GM23338 (cell line): ENCODE measurements around the gene MYCL. TPM values are rescaled to one million over a fixed set of nuclear protein-coding genes. Genes with fewer than 3 reads are reported as not detected.
A peak's percentile ranks its signal among the peaks of the same experiment; 100 is the strongest.

ENCODE experiments used
- ATAC-seq: fragments of 200-7000 bp; cut with Tn5 transposase; 3 replicates; pipeline ENCODE4 v1.9.1; 2020
- DNase-seq: peaks from one replicate; pipeline ENCODE4 v3.0.0-alpha.2; 2015; ENCODE audit warnings: low spot score
- H2AFZ ChIP-seq: fragments of 200-600 bp; sonication (generic); 2 replicates; pipeline ENCODE4 v1.8.0; 2016; ENCODE audit warnings: antibody characterized with exemption, mild to moderate bottlenecking, moderate library complexity
- H3F3A ChIP-seq: fragments of 200-600 bp; sonication (generic); replicated peaks from 2 replicates; pipeline ENCODE4 v1.8.0; 2017; ENCODE audit warnings: antibody characterized with exemption, mixed run types, low read depth
- H3K27ac ChIP-seq: fragments of 200-600 bp; sonication (generic); 2 replicates; pipeline ENCODE4 v1.6.1; 2016; ENCODE audit warnings: low read depth
- H3K27me3 ChIP-seq: fragments of 200-600 bp; sonication (generic); 2 replicates; pipeline ENCODE4 v1.8.0; 2016; ENCODE audit warnings: mild to moderate bottlenecking, mixed run types, moderate library complexity; ENCODE audit not compliant: insufficient read depth
- H3K36me3 ChIP-seq: fragments of 200-600 bp; sonication (generic); 2 replicates; pipeline ENCODE4 v1.8.0; 2016; ENCODE audit warnings: mild to moderate bottlenecking; ENCODE audit not compliant: insufficient read depth
- H3K4me1 ChIP-seq: fragments of 200-600 bp; sonication (generic); 2 replicates; pipeline ENCODE4 v1.8.0; 2016; ENCODE audit warnings: mild to moderate bottlenecking, moderate library complexity; ENCODE audit not compliant: insufficient read depth
- H3K4me2 ChIP-seq: fragments of 200-600 bp; sonication (generic); 2 replicates; pipeline ENCODE4 v1.7.1; 2017; ENCODE audit warnings: mixed run types
- H3K4me3 ChIP-seq: fragments of 200-600 bp; sonication (generic); 2 replicates; pipeline ENCODE4 v1.6.1; 2016; ENCODE audit warnings: mixed run types
- H3K79me2 ChIP-seq: fragments of 200-600 bp; sonication (generic); replicated peaks from 2 replicates; pipeline ENCODE4 v1.8.0; 2017; ENCODE audit warnings: mild to moderate bottlenecking; ENCODE audit not compliant: insufficient read depth
- H3K9me2 ChIP-seq: fragments of 200-600 bp; sonication (generic); 2 replicates; pipeline ENCODE4 v1.8.0; 2017; ENCODE audit not compliant: insufficient read depth
- H4K20me1 ChIP-seq: fragments of 200-600 bp; sonication (generic); replicated peaks from 2 replicates; pipeline ENCODE4 v1.8.0; 2017; ENCODE audit warnings: mild to moderate bottlenecking; ENCODE audit not compliant: insufficient read depth
- H3K27ac Mint-ChIP-seq: 2 replicates; pipeline ENCODE4 v1.8.0; 2020; ENCODE audit warnings: inconsistent platforms, mild to moderate bottlenecking, moderate library complexity, mixed read lengths
- H3K27me3 Mint-ChIP-seq: 3 replicates; pipeline ENCODE4 v1.8.0; 2022; ENCODE audit warnings: low read depth, mild to moderate bottlenecking, moderate library complexity, mixed read lengths, inconsistent platforms; ENCODE audit not compliant: insufficient read depth, poor library complexity
- H3K36me3 Mint-ChIP-seq: 3 replicates; pipeline ENCODE4 v1.8.0; 2021; ENCODE audit warnings: low read depth, mild to moderate bottlenecking, inconsistent platforms, moderate library complexity, mixed read lengths
- H3K4me1 Mint-ChIP-seq: 3 replicates; pipeline ENCODE4 v1.8.0; 2020; ENCODE audit warnings: mild to moderate bottlenecking, inconsistent platforms, mixed read lengths
- H3K4me3 Mint-ChIP-seq: 3 replicates; pipeline ENCODE4 v1.8.0; 2021; ENCODE audit warnings: moderate library complexity, mild to moderate bottlenecking, inconsistent platforms, mixed read lengths
- H3K9me3 Mint-ChIP-seq: 3 replicates; pipeline ENCODE4 v1.8.0; 2020; ENCODE audit warnings: moderate library complexity, mild to moderate bottlenecking, inconsistent platforms, mixed read lengths
- CREB1 ChIP-seq: fragments of 250-450 bp; sonication (Bioruptor Pico); IDR thresholded peaks from 2 replicates; pipeline ENCODE4 v1.5.0; 2020; ENCODE audit warnings: low read depth, mild to moderate bottlenecking, moderate library complexity
- EZH2 ChIP-seq: fragments of 200-600 bp; sonication (generic); IDR thresholded peaks from one replicate; pipeline ENCODE4 v1.8.0; 2017; ENCODE audit warnings: antibody characterized with exemption, mild to moderate bottlenecking, low read depth; ENCODE audit not compliant: unreplicated experiment
- EZH2phosphoT487 ChIP-seq: fragments of 200-600 bp; sonication (generic); IDR thresholded peaks from one replicate; pipeline ENCODE4 v1.8.1; 2018; ENCODE audit warnings: antibody characterized with exemption; ENCODE audit not compliant: unreplicated experiment
- JUNB ChIP-seq: IDR thresholded peaks from one replicate; pipeline ENCODE4 v1.6.1; 2016; ENCODE audit warnings: antibody characterized with exemption; ENCODE audit not compliant: unreplicated experiment
- NANOG ChIP-seq: IDR thresholded peaks from 2 replicates; pipeline ENCODE4 v1.6.1; 2016; ENCODE audit warnings: antibody characterized with exemption, borderline replicate concordance
- POLR2AphosphoS5 ChIP-seq: IDR thresholded peaks from 2 replicates; pipeline ENCODE4 v1.6.1; 2016; ENCODE audit warnings: antibody characterized with exemption, low read depth
- ZNF114 ChIP-seq: fragments of 250-450 bp; sonication (Bioruptor Pico); IDR thresholded peaks from 2 replicates; pipeline ENCODE4 v1.5.0; 2020; ENCODE audit warnings: mild to moderate bottlenecking, moderate library complexity
- ZNF331 ChIP-seq: fragments of 250-450 bp; sonication (Bioruptor Pico); IDR thresholded peaks from 2 replicates; pipeline ENCODE4 v1.5.0; 2020; ENCODE audit warnings: low read depth, mild to moderate bottlenecking, moderate library complexity
- polyA plus RNA-seq: library from polyadenylated mRNA; unstranded; fragments of >200 nt; fragmentation: Nextera tagmentation; extraction: Ambion mirVana; gene quantifications from 2 replicates; pipeline ENCODE4 v1.2.1, GENCODE V29; 2016
- total RNA-seq: library from RNA; depleted of rRNA; stranded (reverse); fragments of >200 nt; shearing (Covaris generic); gene quantifications from 2 replicates; pipeline ENCODE4 v1.2.3, GENCODE V29; 2014
- TF ChIP-seq, protein P1 (sequence below): IDR thresholded peaks from one replicate; pipeline ENCODE4 v1.6.1; 2018; ENCODE audit warnings: antibody characterized with exemption; ENCODE audit not compliant: unreplicated experiment
- TF ChIP-seq, protein P2 (sequence below), 2 experiments: fragments of 200-600 bp in 1 of 2; sonication (generic) in 1 of 2; conservative IDR thresholded peaks; 2 replicates each; pipeline versions ENCODE4 v1.5.1 to v1.6.1; 2016 to 2017; ENCODE audit warnings: antibody characterized with exemption in 2 of 2, low read depth in 2 of 2, mild to moderate bottlenecking in 2 of 2, moderate library complexity in 1 of 2
- TF ChIP-seq, protein P3 (sequence below): IDR thresholded peaks from 2 replicates; pipeline ENCODE4 v1.6.1; 2016; ENCODE audit warnings: antibody characterized with exemption

MYCL gene
- total and polyA plus RNA-seq, 2 experiments from 2014 or later, result 8.2 to 41.1 TPM

DNA sequence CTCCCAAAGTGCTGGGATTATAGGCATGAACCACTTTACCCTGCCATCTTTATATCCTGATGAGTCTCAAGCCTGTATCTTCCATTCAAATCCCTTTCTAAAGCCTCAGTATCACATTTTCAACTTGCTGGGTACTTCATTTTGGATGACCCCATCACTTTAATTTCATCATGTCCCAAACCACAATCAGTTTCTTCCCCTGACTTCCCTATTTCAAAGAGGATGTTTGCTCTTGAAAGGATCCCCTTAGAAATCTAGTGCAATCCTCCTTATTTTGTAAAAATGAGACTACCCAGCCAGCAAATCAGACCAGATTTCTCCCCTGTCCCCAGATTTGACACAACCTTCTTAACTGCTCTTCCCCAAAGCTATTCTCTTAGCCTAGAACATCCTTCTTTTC lies 11.4 kb downstream of the MYCL start:
- Histone ChIP-seq H3K79me2 (no peaks in the 10 kb centered on the region), H3K4me1 (peaks cover 35% of the 10 kb centered on the region), H3F3A (no peaks in the 10 kb centered on the region; the same call in 1 of the 2 replicates), H3K9me2 (no peaks in the 10 kb centered on the region), H2AFZ (no peak overlapping the region), H3K4me2 (no peak overlapping the region), H3K27ac (no peak overlapping the region), H3K4me3 (no peak overlapping the region), H4K20me1 (no peaks in the 10 kb centered on the region), H3K36me3 (no peaks in the 10 kb centered on the region), H3K27me3 (no peaks in the 10 kb centered on the region)
- no peak overlapping the region; the same call in 1 of the 2 replicates for H3K27ac Mint-ChIP-seq
- no peak for TF ChIP-seq NANOG
- no peak for TF ChIP-seq CREB1
- TF ChIP-seq, protein P1, sequence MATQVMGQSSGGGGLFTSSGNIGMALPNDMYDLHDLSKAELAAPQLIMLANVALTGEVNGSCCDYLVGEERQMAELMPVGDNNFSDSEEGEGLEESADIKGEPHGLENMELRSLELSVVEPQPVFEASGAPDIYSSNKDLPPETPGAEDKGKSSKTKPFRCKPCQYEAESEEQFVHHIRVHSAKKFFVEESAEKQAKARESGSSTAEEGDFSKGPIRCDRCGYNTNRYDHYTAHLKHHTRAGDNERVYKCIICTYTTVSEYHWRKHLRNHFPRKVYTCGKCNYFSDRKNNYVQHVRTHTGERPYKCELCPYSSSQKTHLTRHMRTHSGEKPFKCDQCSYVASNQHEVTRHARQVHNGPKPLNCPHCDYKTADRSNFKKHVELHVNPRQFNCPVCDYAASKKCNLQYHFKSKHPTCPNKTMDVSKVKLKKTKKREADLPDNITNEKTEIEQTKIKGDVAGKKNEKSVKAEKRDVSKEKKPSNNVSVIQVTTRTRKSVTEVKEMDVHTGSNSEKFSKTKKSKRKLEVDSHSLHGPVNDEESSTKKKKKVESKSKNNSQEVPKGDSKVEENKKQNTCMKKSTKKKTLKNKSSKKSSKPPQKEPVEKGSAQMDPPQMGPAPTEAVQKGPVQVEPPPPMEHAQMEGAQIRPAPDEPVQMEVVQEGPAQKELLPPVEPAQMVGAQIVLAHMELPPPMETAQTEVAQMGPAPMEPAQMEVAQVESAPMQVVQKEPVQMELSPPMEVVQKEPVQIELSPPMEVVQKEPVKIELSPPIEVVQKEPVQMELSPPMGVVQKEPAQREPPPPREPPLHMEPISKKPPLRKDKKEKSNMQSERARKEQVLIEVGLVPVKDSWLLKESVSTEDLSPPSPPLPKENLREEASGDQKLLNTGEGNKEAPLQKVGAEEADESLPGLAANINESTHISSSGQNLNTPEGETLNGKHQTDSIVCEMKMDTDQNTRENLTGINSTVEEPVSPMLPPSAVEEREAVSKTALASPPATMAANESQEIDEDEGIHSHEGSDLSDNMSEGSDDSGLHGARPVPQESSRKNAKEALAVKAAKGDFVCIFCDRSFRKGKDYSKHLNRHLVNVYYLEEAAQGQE, result no peak
- no peak for TF ChIP-seq EZH2
- no peak for TF ChIP-seq ZNF114 (CRISPR knock-in tag)
- no peaks in the 10 kb centered on the region for H3K36me3 Mint-ChIP-seq
- H3K4me1 Mint-ChIP-seq, result peaks cover 35% of the 10 kb centered on the region
- no peaks in the 10 kb centered on the region for H3K27me3 Mint-ChIP-seq
- no peak for DNase-seq
- H3K4me3 Mint-ChIP-seq, result no peak overlapping the region
- no peaks in the 10 kb centered on the region for H3K9me3 Mint-ChIP-seq
- no peak for ATAC-seq

DNA sequence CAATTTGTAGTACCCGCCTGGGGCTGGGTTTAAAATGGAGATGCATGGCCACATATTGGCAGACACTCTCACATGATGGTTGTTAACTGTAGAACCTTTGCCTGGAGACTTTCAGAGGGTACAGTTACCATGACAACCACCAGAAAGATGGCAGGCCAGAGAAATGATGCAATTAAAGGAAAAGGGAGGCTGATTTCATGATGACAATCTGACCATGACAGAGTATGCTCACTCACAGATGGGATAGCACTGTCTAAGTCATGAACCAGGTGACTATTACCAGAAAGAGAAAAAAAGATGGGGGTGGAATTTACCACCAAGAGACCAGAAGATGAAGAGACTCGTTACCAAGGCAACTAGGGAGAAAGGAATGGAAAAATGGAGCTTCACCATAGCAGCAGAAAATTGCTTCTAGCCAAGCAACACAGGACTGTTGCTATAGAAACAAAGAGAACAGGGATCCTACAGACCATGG lies 14.9 kb downstream of the MYCL start:
- no peak overlapping the region for H3K4me3 Mint-ChIP-seq

More for the DNA sequence above, 14.9 kb downstream of the MYCL start:
- Mint-ChIP-seq H3K36me3 (no peaks in the 10 kb centered on the region; the same call in 2 of the 3 replicates), H3K4me1 (peaks cover 13% of the 10 kb centered on the region; the same call in 2 of the 3 replicates), H3K9me3 (no peaks in the 10 kb centered on the region), H3K27ac (no peak overlapping the region), H3K27me3 (peaks cover 5% of the 10 kb centered on the region)
- H3K27ac ChIP-seq, result no peak overlapping the region
- H3K4me2 ChIP-seq, result no peak overlapping the region
- H2AFZ ChIP-seq, result no peak overlapping the region
- H3F3A ChIP-seq, result peaks cover 3% of the 10 kb centered on the region; the same call in 1 of the 2 replicates
- no peak overlapping the region for H3K4me3 ChIP-seq
- no peak for ATAC-seq
- H3K27me3 ChIP-seq, result no peaks in the 10 kb centered on the region
- peaks cover 14% of the 10 kb centered on the region for H3K79me2 ChIP-seq
- H3K4me1 ChIP-seq, result peaks cover 15% of the 10 kb centered on the region
- peak; percentile 53 for DNase-seq
- H4K20me1 ChIP-seq, result 0 out of 2 replicates have a peak, but pooled peaks cover 6% of the 10 kb centered on the region
- no peaks in the 10 kb centered on the region for H3K36me3 ChIP-seq
- no peaks in the 10 kb centered on the region for H3K9me2 ChIP-seq
- TF ChIP-seq, protein P2, sequence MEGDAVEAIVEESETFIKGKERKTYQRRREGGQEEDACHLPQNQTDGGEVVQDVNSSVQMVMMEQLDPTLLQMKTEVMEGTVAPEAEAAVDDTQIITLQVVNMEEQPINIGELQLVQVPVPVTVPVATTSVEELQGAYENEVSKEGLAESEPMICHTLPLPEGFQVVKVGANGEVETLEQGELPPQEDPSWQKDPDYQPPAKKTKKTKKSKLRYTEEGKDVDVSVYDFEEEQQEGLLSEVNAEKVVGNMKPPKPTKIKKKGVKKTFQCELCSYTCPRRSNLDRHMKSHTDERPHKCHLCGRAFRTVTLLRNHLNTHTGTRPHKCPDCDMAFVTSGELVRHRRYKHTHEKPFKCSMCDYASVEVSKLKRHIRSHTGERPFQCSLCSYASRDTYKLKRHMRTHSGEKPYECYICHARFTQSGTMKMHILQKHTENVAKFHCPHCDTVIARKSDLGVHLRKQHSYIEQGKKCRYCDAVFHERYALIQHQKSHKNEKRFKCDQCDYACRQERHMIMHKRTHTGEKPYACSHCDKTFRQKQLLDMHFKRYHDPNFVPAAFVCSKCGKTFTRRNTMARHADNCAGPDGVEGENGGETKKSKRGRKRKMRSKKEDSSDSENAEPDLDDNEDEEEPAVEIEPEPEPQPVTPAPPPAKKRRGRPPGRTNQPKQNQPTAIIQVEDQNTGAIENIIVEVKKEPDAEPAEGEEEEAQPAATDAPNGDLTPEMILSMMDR (conservative IDR thresholded peaks at IDR 0.05; ENCODE audit: low read depth in 2 of 2), result no peak
- no peak for TF ChIP-seq POLR2AphosphoS5
- no peak for TF ChIP-seq ZNF114 (CRISPR knock-in tag)
- no peak for TF ChIP-seq NANOG
- TF ChIP-seq, protein P3, sequence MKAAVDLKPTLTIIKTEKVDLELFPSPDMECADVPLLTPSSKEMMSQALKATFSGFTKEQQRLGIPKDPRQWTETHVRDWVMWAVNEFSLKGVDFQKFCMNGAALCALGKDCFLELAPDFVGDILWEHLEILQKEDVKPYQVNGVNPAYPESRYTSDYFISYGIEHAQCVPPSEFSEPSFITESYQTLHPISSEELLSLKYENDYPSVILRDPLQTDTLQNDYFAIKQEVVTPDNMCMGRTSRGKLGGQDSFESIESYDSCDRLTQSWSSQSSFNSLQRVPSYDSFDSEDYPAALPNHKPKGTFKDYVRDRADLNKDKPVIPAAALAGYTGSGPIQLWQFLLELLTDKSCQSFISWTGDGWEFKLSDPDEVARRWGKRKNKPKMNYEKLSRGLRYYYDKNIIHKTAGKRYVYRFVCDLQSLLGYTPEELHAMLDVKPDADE, result no peak
- no peak for TF ChIP-seq EZH2phosphoT487
- TF ChIP-seq JUNB, result no peak
- no peak for TF ChIP-seq CREB1
- no peak for TF ChIP-seq EZH2
- TF ChIP-seq, protein P1, result no peak
- TF ChIP-seq ZNF331 (CRISPR knock-in tag), result no peak
